ENCODE measurements around the gene POLN.

DNA sequence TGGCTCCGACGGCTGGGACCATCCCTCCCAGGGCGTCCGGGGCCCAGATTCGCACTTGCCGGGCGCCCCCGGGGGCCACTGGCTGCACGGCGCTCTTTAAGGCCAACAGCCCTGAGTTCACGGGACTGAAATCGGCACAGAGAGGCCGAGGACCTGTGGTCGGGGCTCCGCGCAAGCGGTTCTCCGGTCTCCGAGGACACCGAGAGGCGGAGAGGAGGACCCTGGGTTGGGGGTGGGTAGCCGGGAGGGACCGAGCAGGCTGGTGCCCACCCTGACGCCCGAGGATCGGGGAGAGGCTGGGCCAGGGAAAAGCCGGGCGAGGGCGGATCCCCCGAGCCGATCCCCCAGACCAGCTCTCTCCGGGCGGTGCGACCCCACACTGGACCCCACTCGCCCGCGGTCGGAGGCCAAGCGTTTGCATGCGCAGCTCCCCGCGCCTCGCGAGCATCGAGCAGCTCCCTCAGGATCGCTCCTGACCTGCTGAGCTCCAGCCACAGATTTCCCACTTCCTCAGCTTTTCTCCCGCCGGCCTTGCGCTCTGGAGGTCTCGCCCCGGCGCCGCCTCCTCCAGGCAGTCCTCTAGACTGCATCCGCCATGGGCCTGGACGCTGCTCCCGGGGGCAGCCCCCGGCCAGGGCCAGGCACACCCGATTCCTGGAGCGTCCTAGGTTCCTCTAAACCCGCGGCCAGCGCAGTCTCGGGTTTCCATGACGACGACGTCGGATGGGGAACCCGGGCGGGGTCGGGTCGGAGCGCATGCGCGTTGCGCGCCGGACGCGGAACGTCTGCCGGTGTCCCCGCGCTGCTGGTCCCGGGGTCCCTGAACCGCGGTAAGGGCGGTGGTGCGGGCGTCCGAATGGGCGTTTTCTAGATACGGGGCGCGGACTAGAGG is 200.4 kb downstream of the POLN start:
- TF ChIP-seq, protein P1, sequence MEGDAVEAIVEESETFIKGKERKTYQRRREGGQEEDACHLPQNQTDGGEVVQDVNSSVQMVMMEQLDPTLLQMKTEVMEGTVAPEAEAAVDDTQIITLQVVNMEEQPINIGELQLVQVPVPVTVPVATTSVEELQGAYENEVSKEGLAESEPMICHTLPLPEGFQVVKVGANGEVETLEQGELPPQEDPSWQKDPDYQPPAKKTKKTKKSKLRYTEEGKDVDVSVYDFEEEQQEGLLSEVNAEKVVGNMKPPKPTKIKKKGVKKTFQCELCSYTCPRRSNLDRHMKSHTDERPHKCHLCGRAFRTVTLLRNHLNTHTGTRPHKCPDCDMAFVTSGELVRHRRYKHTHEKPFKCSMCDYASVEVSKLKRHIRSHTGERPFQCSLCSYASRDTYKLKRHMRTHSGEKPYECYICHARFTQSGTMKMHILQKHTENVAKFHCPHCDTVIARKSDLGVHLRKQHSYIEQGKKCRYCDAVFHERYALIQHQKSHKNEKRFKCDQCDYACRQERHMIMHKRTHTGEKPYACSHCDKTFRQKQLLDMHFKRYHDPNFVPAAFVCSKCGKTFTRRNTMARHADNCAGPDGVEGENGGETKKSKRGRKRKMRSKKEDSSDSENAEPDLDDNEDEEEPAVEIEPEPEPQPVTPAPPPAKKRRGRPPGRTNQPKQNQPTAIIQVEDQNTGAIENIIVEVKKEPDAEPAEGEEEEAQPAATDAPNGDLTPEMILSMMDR (optimal IDR thresholded peaks at IDR 0.05 in 1 of 3, IDR thresholded peaks at IDR 0.05 in 1 of 3, conservative IDR thresholded peaks at IDR 0.05 in 1 of 3; ENCODE audit: extremely low read depth in 1 of 3, insufficient read depth in 2 of 3, low read length in 3 of 3) = no peak
- peak; percentile 91 for TF ChIP-seq EZH2 (IDR thresholded peaks at IDR 0.05; ENCODE audit: low read length)

Data from keratinocyte (primary cell).